Activated CD8-positive, alpha-beta T cell treated with anti-CD3 and anti-CD28 coated beads, Interleukin-2, amount 10 ng/mL, durations not matched to agents 7 days and 5 days (primary cell): ENCODE results near the gene C20orf141. TPM values are rescaled to one million over a fixed set of nuclear protein-coding genes. Genes with fewer than 3 reads are reported as not detected.

ENCODE experiments used
- total RNA-seq, 2 experiments: library from RNA; stranded (reverse); gene quantifications; one replicate each; pipeline ENCODE4 v1.2.3, GENCODE V29; 2021

The C20orf141 gene
- total RNA-seq, 2 experiments from 2014 or later: not detected

Other genes starting within 250 kb of the C20orf141 start
- gene NOP56, start 162.4 kb upstream of the C20orf141 start, total RNA-seq: 100 to 1,000 TPM; 441 to 450 TPM
- gene IDH3B, start 150.8 kb upstream of the C20orf141 start, total RNA-seq: 100 to 1,000 TPM in 1 of 2 experiments, 10 to 100 TPM in 1; 99.6 to 100 TPM
- not detected for gene EBF4, start 122.2 kb upstream of the C20orf141 start, total RNA-seq
- under 1 TPM; 0.11 to 0.26 TPM for gene CPXM1, start 14.4 kb upstream of the C20orf141 start, total RNA-seq
- gene TMEM239, start 1.4 kb downstream of the C20orf141 start, total RNA-seq: not detected
- 10 to 100 TPM; 17.3 to 17.9 TPM for gene PCED1A, start 25.7 kb downstream of the C20orf141 start, total RNA-seq
- gene VPS16, start 25.8 kb downstream of the C20orf141 start, total RNA-seq: 10 to 100 TPM; 47.0 to 55.2 TPM
- 10 to 100 TPM; 58.5 to 60.9 TPM for gene PTPRA, start 58.5 kb downstream of the C20orf141 start, total RNA-seq
- 1 to 10 TPM; 1.5 to 1.7 TPM for gene GNRH2, start 228.6 kb downstream of the C20orf141 start, total RNA-seq
- 10 to 100 TPM; 37.4 to 38.9 TPM for gene MRPS26, start 231.1 kb downstream of the C20orf141 start, total RNA-seq